GM20000 (cell line): Measurements from ENCODE around the gene TTC13.

Experiments used
- DNase-seq: peaks from one replicate; pipeline ENCODE4 v3.0.0; 2012; ENCODE audit warnings: low spot score
- CTCF ChIP-seq: IDR thresholded peaks from 2 replicates; pipeline ENCODE4 v1.5.1; 2012; ENCODE audit warnings: mild to moderate bottlenecking, control low read depth; ENCODE audit errors: extremely low read depth, missing control alignments

TTC13 gene

DNA sequence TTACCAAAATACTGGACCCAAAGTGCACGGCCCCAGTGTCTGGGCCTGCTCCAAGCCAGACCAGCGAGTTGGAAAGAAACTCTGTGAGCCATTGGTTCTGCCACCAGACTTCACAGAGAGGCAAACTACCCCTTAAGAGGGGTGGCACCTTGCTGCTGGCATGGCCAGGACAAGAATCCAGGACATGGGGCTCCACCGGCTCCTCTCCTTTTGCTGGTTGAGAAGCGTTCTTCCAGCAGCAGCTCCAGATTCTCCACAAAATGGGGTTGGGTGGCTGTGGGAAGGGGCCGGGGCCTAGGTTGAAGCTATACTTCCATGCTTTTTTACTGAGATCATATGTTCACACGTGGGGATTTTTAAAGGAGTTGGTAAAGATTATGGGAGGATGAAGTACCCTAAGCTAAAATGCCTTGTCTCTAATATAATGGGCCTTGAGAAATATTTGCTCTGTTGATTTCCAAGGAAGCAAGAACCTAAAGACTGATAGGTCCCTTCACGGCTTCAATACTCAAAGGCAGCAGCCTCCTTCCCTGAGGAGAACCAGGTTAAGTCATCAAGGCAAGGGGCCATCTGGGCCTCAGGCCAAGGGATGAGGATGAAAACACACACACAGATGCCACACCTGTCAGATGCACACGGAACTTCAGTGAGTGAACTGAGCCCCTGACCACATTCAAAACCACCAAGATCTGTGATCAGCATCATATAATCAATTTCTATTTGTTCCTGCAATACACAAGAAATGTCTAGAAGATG is 113.4 kb downstream of the TTC13 start:
- DNase-seq, result no peak
- TF ChIP-seq CTCF, result no peak

GRCh38 chr1:230864441-230864840 is 114.2 kb downstream of the TTC13 start:
- no peak for DNase-seq
- TF ChIP-seq CTCF, result no peak

DNA sequence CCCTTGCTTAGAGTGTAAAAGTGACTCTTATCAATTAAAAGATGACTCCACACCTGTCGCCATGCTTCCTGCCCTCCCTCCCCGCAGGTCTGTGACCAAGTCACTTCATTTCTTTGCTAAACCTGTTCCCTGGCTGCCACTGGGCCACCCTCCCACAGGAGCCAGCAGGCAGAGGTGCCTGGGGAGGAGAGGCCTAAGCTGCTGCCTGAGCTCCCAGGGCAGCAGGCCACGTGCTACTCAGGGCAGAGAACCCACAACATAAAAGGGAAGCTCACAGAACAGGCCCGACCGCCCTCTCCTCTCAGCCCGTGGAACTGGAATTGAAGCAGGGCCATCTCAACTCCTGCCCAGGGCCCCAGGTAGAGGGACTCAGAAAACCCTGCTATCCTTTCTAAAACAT is 115.2 kb downstream of the TTC13 start:
- DNase-seq, result no peak
- TF ChIP-seq CTCF, result no peak

DNA sequence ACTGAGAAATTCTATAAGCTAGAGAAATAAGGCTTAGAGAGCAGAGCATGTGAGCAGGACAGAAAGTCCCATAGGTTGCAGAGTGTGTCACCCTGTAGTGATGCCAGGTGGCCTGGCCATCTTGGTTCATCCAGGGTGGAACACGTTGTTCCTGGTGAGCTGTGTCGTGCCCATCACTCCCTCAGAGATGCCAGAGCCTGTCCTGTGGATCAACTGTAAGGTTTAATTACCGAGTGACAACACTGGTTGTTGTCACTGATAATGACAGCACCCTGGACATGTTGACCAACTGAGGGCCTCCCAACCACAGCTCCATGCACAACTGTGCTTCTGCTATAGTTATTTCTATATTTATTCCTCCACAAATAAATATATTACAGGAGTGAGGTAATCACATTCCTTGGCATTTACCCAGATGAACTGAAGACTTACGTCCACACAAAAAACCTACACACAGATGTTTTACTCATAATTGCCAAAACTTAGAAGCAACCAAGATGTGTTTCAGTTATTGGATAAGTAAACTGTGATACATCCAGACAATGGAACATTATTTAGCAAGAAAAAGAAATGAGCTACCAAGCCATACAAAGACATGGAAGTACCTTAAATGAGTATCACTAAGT is 116.6 kb downstream of the TTC13 start:
- DNase-seq, result no peak
- TF ChIP-seq CTCF, result no peak

GRCh38 chr1:230861489-230861888 is 117.2 kb downstream of the TTC13 start:
- DNase-seq, result no peak
- no peak for TF ChIP-seq CTCF

GRCh38 chr1:230860617-230861384 is 117.9 kb downstream of the TTC13 start:
- no peak for TF ChIP-seq CTCF
- no peak for DNase-seq
